Measurements from ENCODE around the gene SGPL1.

- TF ChIP-seq CTCF (IDR thresholded peaks at IDR 0.05 in 2 of 3, conservative IDR thresholded peaks at IDR 0.05 in 1 of 3; ENCODE audit: borderline replicate concordance in 1 of 3, insufficient read depth in 1 of 3, low read depth in 2 of 3, low read length in 2 of 3) = no peak
- TF ChIP-seq, protein P1, sequence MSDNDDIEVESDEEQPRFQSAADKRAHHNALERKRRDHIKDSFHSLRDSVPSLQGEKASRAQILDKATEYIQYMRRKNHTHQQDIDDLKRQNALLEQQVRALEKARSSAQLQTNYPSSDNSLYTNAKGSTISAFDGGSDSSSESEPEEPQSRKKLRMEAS (IDR thresholded peaks at IDR 0.05) = no peak
- no peak for TF ChIP-seq POLR2A (IDR thresholded peaks at IDR 0.05; ENCODE audit: borderline replicate concordance, extremely low read depth, insufficient read depth, insufficient read length)
- TF ChIP-seq ZNF274 (IDR thresholded peaks at IDR 0.05; ENCODE audit: low read depth, low read length) = no peak
- TF ChIP-seq SIN3A (IDR thresholded peaks at IDR 0.05; ENCODE audit: low read depth) = no peak
- TF ChIP-seq EZH2phosphoT487 (IDR thresholded peaks at IDR 0.05; ENCODE audit: borderline replicate concordance) = no peak
- TF ChIP-seq POLR2AphosphoS5 (IDR thresholded peaks at IDR 0.05; ENCODE audit: low read depth, low read length) = no peak
- TF ChIP-seq, protein P2, sequence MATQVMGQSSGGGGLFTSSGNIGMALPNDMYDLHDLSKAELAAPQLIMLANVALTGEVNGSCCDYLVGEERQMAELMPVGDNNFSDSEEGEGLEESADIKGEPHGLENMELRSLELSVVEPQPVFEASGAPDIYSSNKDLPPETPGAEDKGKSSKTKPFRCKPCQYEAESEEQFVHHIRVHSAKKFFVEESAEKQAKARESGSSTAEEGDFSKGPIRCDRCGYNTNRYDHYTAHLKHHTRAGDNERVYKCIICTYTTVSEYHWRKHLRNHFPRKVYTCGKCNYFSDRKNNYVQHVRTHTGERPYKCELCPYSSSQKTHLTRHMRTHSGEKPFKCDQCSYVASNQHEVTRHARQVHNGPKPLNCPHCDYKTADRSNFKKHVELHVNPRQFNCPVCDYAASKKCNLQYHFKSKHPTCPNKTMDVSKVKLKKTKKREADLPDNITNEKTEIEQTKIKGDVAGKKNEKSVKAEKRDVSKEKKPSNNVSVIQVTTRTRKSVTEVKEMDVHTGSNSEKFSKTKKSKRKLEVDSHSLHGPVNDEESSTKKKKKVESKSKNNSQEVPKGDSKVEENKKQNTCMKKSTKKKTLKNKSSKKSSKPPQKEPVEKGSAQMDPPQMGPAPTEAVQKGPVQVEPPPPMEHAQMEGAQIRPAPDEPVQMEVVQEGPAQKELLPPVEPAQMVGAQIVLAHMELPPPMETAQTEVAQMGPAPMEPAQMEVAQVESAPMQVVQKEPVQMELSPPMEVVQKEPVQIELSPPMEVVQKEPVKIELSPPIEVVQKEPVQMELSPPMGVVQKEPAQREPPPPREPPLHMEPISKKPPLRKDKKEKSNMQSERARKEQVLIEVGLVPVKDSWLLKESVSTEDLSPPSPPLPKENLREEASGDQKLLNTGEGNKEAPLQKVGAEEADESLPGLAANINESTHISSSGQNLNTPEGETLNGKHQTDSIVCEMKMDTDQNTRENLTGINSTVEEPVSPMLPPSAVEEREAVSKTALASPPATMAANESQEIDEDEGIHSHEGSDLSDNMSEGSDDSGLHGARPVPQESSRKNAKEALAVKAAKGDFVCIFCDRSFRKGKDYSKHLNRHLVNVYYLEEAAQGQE (IDR thresholded peaks at IDR 0.05; ENCODE audit: low read depth) = no peak
- TF ChIP-seq JUND (IDR thresholded peaks at IDR 0.05) = no peak
These were observed 33.9 kb downstream of the SGPL1 start for GRCh38 chr10:70849582-70850016.

Data from HCT116 (cell line).